ENCODE measurements around the gene POLDIP3.
"Not testable (repeated sequence)": the region's sequence is repeated elsewhere in the genome, so short reads cannot be mapped to it uniquely, and the experiment has no call there.

POLDIP3 gene

GRCh38 chr22:42574046-42574445, 40.6 kb downstream of the POLDIP3 start:
- H3K9me3 Mint-ChIP-seq; H3K27me3 Mint-ChIP-seq; H3K4me1 Mint-ChIP-seq (ENCODE audit: low read depth); H3K27ac Mint-ChIP-seq; H3K4me3 Mint-ChIP-seq: not testable (repeated sequence)
- peaks cover 33% of the 10 kb centered on the region for H3K36me3 Mint-ChIP-seq (ENCODE audit: low read depth)

GRCh38 chr22:42571068-42571467, 43.6 kb downstream of the POLDIP3 start:
- H3K27me3 Mint-ChIP-seq; H3K4me1 Mint-ChIP-seq (ENCODE audit: low read depth); H3K4me3 Mint-ChIP-seq; H3K27ac Mint-ChIP-seq; H3K9me3 Mint-ChIP-seq: not testable (repeated sequence)
- peaks cover 22% of the 10 kb centered on the region for H3K36me3 Mint-ChIP-seq (ENCODE audit: low read depth)

DNA sequence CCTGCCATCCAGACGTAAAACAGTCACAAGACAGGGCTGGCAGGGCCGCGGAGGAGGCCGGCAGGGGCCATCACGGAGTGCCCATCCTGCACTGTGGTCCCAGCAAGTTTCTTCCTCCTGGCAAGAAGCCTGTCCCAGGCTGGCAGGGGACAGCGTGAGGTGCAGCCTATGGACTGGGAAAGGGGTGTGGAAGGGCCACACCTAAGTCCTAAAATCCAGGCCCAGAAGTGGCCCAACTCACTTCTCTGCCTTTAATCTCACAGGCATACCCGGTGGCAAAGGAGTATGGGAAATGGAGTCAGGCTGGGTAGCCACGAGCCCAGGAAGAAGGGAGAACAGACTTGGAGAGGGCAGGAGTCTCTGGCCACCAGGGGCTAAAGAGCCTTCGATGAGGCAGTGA, 44.1 kb downstream of the POLDIP3 start:
- H3K27ac Mint-ChIP-seq; H3K4me3 Mint-ChIP-seq; H3K27me3 Mint-ChIP-seq; H3K9me3 Mint-ChIP-seq; H3K4me1 Mint-ChIP-seq (ENCODE audit: low read depth): not testable (repeated sequence)
- peaks cover 22% of the 10 kb centered on the region for H3K36me3 Mint-ChIP-seq (ENCODE audit: low read depth)

DNA sequence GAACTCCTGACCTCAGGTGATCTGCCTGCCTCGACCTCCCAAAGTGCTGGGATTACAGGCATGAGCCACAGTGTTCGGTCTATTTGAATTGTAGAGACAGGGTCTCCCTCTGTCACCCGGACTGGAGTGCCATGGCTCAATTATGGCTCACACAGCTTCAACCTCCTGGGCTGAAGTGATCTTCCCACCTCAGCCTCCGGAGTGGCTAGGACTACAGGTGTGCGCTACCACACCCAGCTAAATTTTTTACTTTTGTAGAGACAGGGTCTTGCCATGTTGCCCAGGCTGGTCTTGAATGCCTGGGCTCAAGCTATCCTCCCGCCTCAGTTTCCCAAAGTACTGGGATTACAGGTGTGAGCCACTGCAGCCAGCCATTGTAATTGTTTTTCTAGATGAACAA, 46.7 kb downstream of the POLDIP3 start:
- H3K27ac Mint-ChIP-seq; H3K4me3 Mint-ChIP-seq; H3K9me3 Mint-ChIP-seq; H3K27me3 Mint-ChIP-seq; H3K4me1 Mint-ChIP-seq (ENCODE audit: low read depth): not testable (repeated sequence)
- H3K36me3 Mint-ChIP-seq (ENCODE audit: low read depth), result peaks cover 18% of the 10 kb centered on the region

- peaks cover 10% of the 10 kb centered on the region for H3K4me1 Mint-ChIP-seq (ENCODE audit: low read depth)
- no peaks in the 10 kb centered on the region for H3K27me3 Mint-ChIP-seq
- H3K4me3 Mint-ChIP-seq, result no peak overlapping the region
- peaks cover 8% of the 10 kb centered on the region for H3K36me3 Mint-ChIP-seq (ENCODE audit: low read depth)
- H3K27ac Mint-ChIP-seq, result peak overlapping the region; percentile 21
- H3K9me3 Mint-ChIP-seq, result no peaks in the 10 kb centered on the region
These were observed 48.7 kb downstream of the POLDIP3 start for GRCh38 chr22:42565956-42566355.

DNA sequence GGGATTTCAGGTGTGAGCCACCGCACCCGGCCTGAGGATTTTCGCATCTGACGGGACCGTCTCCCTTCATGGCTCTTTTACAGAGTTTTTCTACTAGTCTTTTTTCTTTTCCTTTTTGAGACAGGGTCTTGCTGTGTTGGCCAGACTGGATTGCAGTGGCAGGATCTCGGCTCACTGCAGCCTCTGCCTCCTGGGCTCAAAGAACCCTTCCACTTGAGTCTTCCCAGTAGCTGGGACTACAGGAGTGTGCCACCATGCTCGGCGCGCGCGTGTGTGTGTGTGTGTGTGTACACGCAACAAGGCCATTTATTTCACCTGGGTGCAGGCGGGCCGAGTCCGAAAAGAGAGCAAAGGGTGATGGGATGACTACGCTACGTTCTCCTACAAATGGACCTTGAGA, 50.0 kb downstream of the POLDIP3 start:
- Mint-ChIP-seq H3K36me3 (ENCODE audit: low read depth) (peaks cover 4% of the 10 kb centered on the region), H3K9me3 (no peaks in the 10 kb centered on the region), H3K27me3 (no peaks in the 10 kb centered on the region), H3K4me1 (ENCODE audit: low read depth) (peaks cover 13% of the 10 kb centered on the region), H3K4me3 (no peak overlapping the region), H3K27ac (no peak overlapping the region)

DNA sequence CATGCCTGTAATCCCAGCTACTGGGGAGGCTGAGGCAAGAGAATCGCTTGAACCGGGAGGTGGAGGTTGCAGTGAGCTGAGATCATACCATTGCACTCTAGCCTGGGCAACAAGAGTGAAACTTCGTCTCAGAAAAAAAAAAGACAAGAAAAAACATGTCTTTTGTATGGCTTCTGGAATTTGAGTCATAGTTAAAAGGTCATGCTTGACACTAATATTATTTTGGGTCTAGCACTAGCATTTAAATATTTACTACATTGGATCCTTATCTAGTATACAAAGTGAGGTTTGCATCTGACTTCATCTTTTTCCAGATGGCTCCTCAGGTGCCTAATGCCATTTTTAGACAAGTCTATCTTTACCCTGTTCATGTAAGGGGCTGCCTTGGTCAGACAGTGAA, 50.7 kb downstream of the POLDIP3 start:
- not testable (repeated sequence) for H3K9me3 Mint-ChIP-seq; H3K36me3 Mint-ChIP-seq (ENCODE audit: low read depth); H3K27ac Mint-ChIP-seq; H3K27me3 Mint-ChIP-seq; H3K4me3 Mint-ChIP-seq
- peaks cover 13% of the 10 kb centered on the region for H3K4me1 Mint-ChIP-seq (ENCODE audit: low read depth)

DNA sequence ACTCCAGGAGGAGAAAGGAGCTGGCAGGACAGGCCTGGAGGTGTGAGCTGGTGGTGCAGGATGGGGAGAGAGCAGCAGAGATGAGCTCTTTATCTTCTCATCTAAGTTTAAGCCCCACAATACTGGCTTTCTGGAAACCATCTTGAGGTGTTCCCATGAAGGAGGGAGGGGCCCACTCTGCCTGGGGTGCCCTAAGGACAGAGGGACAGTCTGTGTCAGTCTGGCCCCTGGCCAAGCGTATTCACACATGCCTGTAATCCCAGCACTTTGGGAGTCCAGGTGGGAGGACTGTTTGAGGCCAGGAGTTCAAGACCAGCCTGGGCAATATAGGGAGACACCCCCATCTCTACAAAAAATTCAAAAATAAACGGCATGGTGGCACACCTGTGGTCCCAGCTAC, 52.0 kb downstream of the POLDIP3 start:
- H3K4me3 Mint-ChIP-seq, result no peak overlapping the region
- H3K27ac Mint-ChIP-seq, result peak overlapping the region; percentile 31
- no peaks in the 10 kb centered on the region for H3K27me3 Mint-ChIP-seq
- H3K36me3 Mint-ChIP-seq (ENCODE audit: low read depth), result peaks cover 4% of the 10 kb centered on the region
- H3K9me3 Mint-ChIP-seq, result no peaks in the 10 kb centered on the region
- H3K4me1 Mint-ChIP-seq (ENCODE audit: low read depth), result peaks cover 13% of the 10 kb centered on the region

DNA sequence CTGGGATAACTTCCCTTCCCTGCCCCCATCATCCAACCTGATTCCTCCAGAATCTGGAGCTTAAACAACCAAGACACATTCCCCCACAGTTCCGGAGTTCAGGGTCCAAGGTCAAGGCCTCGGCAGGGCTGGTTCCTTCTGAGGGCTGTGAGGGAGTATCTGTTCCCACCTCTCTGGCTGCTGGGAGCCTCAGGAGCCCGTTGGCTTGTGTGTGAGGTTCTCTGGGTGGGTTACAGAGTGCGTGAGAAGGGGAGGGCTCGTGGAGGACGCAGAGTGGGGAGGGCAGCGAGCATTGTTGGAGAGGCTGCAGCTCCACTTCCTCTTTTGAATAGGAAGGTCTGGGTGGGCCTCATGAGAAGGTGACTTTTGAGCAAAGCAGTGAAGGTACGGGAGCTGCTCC, 52.4 kb downstream of the POLDIP3 start:
- Mint-ChIP-seq H3K4me3 (no peak overlapping the region), H3K9me3 (no peaks in the 10 kb centered on the region), H3K4me1 (ENCODE audit: low read depth) (peaks cover 13% of the 10 kb centered on the region), H3K27ac (peak overlapping the region; percentile 31), H3K27me3 (no peaks in the 10 kb centered on the region), H3K36me3 (ENCODE audit: low read depth) (peaks cover 4% of the 10 kb centered on the region)

GRCh38 chr22:42561856-42562255, 52.8 kb downstream of the POLDIP3 start:
- Mint-ChIP-seq H3K9me3 (no peaks in the 10 kb centered on the region), H3K27ac (no peak overlapping the region), H3K4me3 (no peak overlapping the region), H3K4me1 (ENCODE audit: low read depth) (peaks cover 13% of the 10 kb centered on the region), H3K36me3 (ENCODE audit: low read depth) (peaks cover 4% of the 10 kb centered on the region), H3K27me3 (no peaks in the 10 kb centered on the region)

DNA sequence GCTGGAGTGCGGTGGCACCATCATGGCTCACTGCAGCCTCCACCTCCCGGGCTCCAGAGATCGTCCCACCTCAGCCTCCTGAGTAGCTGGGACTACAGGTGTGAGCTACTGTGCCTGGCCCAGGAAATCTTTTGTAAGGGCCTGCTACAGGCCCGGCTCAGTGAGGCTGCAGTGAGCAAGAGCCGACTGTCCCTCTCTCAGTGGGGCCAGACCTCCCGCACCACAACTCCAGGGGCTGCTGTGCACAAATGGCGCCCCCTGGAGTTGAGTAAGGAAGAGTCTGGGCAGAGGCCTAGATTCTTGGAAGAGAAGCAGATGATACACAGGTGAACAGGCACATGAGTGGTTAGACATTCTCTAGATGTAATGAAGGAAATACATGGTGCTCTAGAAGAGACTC, 53.9 kb downstream of the POLDIP3 start:
- Mint-ChIP-seq H3K4me3 (no peak overlapping the region), H3K4me1 (ENCODE audit: low read depth) (peaks cover 13% of the 10 kb centered on the region), H3K36me3 (ENCODE audit: low read depth) (peaks cover 4% of the 10 kb centered on the region), H3K9me3 (no peaks in the 10 kb centered on the region), H3K27ac (no peak overlapping the region), H3K27me3 (no peaks in the 10 kb centered on the region)

DNA sequence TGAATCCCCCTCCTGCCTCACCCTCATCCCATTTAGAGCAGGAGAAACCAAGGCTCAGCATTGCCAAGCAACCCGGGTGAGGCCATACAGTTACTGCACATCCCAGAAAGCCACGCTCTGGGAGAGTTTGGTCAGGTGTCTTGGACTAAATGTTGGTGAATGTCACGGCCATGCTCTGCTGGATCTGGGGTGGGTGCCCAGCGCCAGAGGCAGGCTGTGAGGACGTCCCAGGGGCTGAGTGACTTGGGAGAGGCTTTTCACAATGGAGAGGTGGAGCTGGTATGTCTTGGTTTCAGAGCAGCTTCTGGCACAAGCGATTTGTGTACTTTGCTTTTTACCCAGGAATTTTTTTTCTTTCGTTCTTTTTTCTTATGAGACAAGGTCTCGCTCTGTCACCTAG, 54.3 kb downstream of the POLDIP3 start:
- Mint-ChIP-seq H3K27me3 (no peaks in the 10 kb centered on the region), H3K9me3 (no peaks in the 10 kb centered on the region), H3K27ac (no peak overlapping the region), H3K36me3 (ENCODE audit: low read depth) (peaks cover 4% of the 10 kb centered on the region), H3K4me1 (ENCODE audit: low read depth) (peaks cover 13% of the 10 kb centered on the region), H3K4me3 (no peak overlapping the region)

DNA sequence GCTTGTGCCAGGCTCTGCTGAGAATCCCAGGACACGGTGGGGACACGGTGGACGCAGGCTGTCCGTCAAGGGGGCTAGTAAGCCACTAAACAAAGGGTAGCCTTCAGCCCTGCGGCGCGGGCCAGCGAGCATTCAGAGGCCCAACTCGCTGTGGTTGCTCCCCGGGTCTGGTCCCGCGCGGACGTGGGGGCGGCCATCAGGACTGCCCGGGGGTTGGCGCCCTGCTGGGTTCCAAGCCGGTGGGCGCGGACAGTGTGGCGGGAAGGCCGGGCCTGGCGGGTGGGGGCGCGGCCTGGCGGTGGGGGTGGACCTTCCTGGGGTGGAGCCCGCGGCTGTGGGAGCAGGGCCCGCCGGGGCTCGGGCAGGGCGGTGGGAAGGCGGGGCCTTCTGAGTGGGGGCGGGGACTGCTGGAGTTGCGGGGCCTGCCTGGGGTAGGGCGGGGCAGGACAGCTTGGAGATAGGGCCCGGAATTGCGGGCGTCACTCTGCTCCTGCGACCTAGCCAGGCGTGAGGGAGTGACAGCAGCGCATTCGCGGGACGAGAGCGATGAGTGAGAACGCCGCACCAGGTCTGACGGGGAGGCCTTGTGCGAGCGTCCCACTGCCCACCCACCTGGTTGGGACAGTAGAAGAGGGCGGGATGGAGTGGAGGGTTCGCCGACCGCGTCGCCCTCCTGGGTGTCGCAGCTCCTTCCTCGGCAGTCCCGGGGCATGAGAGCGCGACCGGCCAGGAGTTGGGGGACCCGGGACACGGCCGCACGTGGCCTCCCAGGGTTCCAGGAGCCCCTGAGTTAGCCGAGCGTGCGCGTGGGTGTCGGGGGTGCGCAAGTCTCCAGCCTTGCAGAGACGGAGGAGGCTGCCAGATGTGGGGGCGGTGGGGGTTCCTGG, 61.0 kb downstream of the POLDIP3 start, which contains the start of gene SERHL2:
SERHL2 (plus strand) TSS at position 482 of the 887 bp plus-strand sequence; CDS start at position 547, 65 bp downstream.
- Mint-ChIP-seq H3K4me3 (peak within 1 kb of the TSS; percentile 82), H3K4me1 (ENCODE audit: low read depth) (peaks cover 30% of the 10 kb centered on the region), H3K27me3 (no peaks in the 10 kb centered on the region), H3K9me3 (no peaks in the 10 kb centered on the region), H3K27ac (peak within 1 kb of the TSS; percentile 58), H3K36me3 (ENCODE audit: low read depth) (no peaks in the 10 kb centered on the region)

DNA sequence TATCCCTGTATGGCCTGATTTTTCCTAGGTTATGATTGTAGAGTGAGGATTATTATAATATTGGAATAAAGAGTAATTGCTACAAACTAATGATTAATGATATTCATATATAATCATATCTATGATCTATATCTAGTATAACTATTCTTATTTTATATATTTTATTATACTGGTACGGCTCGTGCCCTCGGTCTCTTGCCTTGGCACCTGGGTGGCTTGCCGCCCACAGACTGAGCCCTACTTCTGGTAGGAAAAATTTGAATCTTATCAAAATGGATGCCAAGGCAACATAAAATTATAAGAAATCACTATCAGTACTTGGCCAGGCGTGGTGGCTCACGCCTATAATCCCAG, 62.4 kb downstream of the POLDIP3 start:
- H3K4me1 Mint-ChIP-seq (ENCODE audit: low read depth), result peaks cover 30% of the 10 kb centered on the region
- H3K27ac Mint-ChIP-seq; H3K27me3 Mint-ChIP-seq; H3K9me3 Mint-ChIP-seq; H3K36me3 Mint-ChIP-seq (ENCODE audit: low read depth): not testable (repeated sequence)
- H3K4me3 Mint-ChIP-seq, result peak overlapping the region; percentile 29

DNA sequence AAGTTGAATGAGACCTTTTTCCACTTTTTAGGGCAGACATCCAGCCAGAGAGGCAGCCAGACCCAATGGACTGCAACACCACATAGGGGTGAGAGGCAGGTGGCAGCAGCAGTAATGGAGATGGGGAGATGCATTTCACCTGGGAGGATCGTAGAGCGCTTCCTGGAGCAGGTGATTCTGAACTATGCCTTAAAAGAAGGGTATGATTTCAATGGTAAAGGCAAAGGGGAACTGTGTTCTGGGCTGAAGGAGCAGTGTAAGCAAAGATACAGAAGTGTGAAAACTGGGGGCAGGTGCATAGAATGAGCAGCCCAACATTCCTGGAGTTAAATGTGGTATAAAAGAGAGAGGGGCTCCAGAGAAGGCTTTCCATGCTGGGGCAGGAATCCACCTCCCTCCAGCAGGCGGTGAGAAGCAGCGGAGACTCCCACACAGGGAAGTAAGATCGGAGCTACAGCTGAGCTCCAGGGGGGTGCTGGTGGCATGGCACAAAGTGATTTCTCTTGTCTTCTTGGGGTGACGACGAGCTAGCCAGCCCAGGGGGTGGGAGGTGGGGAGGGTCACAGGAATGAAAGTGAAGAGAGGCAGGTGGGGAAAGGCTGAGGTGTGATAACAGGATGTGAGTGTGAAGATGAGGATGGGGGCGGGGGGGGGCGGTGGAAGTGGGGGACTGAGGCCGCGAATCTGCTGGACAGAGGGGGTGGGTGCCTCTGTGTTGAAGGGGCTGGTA, 65.2 kb downstream of the POLDIP3 start:
- H3K27ac Mint-ChIP-seq, result no peak overlapping the region
- no peak overlapping the region for H3K4me3 Mint-ChIP-seq
- H3K4me1 Mint-ChIP-seq (ENCODE audit: low read depth), result peaks cover 30% of the 10 kb centered on the region
- no peaks in the 10 kb centered on the region for H3K27me3 Mint-ChIP-seq
- H3K9me3 Mint-ChIP-seq, result no peaks in the 10 kb centered on the region
- H3K36me3 Mint-ChIP-seq (ENCODE audit: low read depth), result no peaks in the 10 kb centered on the region

Measured in stimulated activated naive CD8-positive, alpha-beta T cell treated with anti-CD3 and anti-CD28 coated beads, Interleukin-15, Interleukin-2, amounts not matched to agents 100 ng/mL and 50 ng/mL, for 24 hours (primary cell).